Neural progenitor cell (in vitro differentiated cells): Measurements from ENCODE around the gene ADAMTS19. TPM values are rescaled to one million over a fixed set of nuclear protein-coding genes. Genes with fewer than 3 reads are reported as not detected.

Experiments
- DNase-seq: peaks from one replicate; pipeline ENCODE4 v3.0.0-alpha.2; 2016; ENCODE audit warnings: low spot score
- H2AFZ ChIP-seq: fragments of 200-600 bp; sonication (generic); replicated peaks from 2 replicates; pipeline ENCODE4 v1.6.1; 2016; ENCODE audit warnings: antibody characterized with exemption
- H3F3A ChIP-seq: fragments of 200-600 bp; sonication (generic); 2 replicates; pipeline ENCODE4 v1.6.1; 2016; ENCODE audit warnings: antibody characterized with exemption, low read depth
- H3K27ac ChIP-seq: fragments of 200-600 bp; sonication (generic); 2 replicates; pipeline ENCODE4 v1.5.1; 2016; ENCODE audit warnings: mild to moderate bottlenecking
- H3K27me3 ChIP-seq: fragments of 200-600 bp; sonication (generic); 2 replicates; pipeline ENCODE4 v1.6.1; 2016; ENCODE audit warnings: mild to moderate bottlenecking, moderate library complexity
- H3K36me3 ChIP-seq: fragments of 200-600 bp; sonication (generic); 2 replicates; pipeline ENCODE4 v1.5.1; 2016
- H3K4me1 ChIP-seq: fragments of 200-600 bp; sonication (generic); 2 replicates; pipeline ENCODE4 v1.6.1; 2016; ENCODE audit warnings: mixed run types
- H3K4me2 ChIP-seq: fragments of 200-600 bp; sonication (generic); 2 replicates; pipeline ENCODE4 v1.6.1; 2016
- H3K4me3 ChIP-seq: fragments of 200-600 bp; sonication (generic); 2 replicates; pipeline ENCODE4 v1.5.1; 2016
- H3K79me2 ChIP-seq: fragments of 200-600 bp; sonication (generic); 2 replicates; pipeline ENCODE4 v1.6.1; 2016; ENCODE audit warnings: low read depth
- H3K9ac ChIP-seq: fragments of 200-600 bp; sonication (generic); 2 replicates; pipeline ENCODE4 v1.6.1; 2016
- H3K9me3 ChIP-seq: fragments of 200-600 bp; sonication (generic); 2 replicates; pipeline ENCODE4 v1.5.1; 2016; ENCODE audit warnings: low read depth
- H4K20me1 ChIP-seq: fragments of 200-600 bp; sonication (generic); 2 replicates; pipeline ENCODE4 v1.6.1; 2016; ENCODE audit warnings: low read depth
- H3K27ac Mint-ChIP-seq: 3 replicates; pipeline ENCODE4 v1.8.0; 2021; ENCODE audit warnings: mixed read lengths
- H3K27me3 Mint-ChIP-seq: 2 replicates; pipeline ENCODE4 v1.8.0; 2022; ENCODE audit warnings: low read depth, mild to moderate bottlenecking, inconsistent platforms, moderate library complexity, mixed read lengths; ENCODE audit not compliant: insufficient read depth
- H3K36me3 Mint-ChIP-seq: 3 replicates; pipeline ENCODE4 v1.8.0; 2021; ENCODE audit warnings: mixed read lengths
- H3K4me1 Mint-ChIP-seq: 3 replicates; pipeline ENCODE4 v1.8.0; 2021; ENCODE audit warnings: mixed read lengths
- H3K4me3 Mint-ChIP-seq: 3 replicates; pipeline ENCODE4 v1.8.0; 2021; ENCODE audit warnings: mild to moderate bottlenecking, moderate library complexity, mixed read lengths
- H3K9me3 Mint-ChIP-seq: 3 replicates; pipeline ENCODE4 v1.8.0; 2020; ENCODE audit warnings: mixed read lengths
- EZH2 ChIP-seq: fragments of 200-600 bp; sonication (generic); IDR thresholded peaks from 2 replicates; pipeline ENCODE4 v1.6.1; 2017; ENCODE audit warnings: antibody characterized with exemption, mild to moderate bottlenecking, moderate library complexity
- EZH2phosphoT487 ChIP-seq: fragments of 200-600 bp; sonication (generic); IDR thresholded peaks from 2 replicates; pipeline ENCODE4 v1.6.1; 2017; ENCODE audit warnings: antibody characterized with exemption
- total RNA-seq: library from RNA; depleted of rRNA; stranded (reverse); fragments of >200 nt; gene quantifications from 2 replicates; pipeline ENCODE4 v1.2.3, GENCODE V29; 2015; ENCODE audit warnings: low replicate concordance
- TF ChIP-seq, protein P1 (sequence below): fragments of 200-600 bp; sonication (generic); IDR thresholded peaks from 2 replicates; pipeline ENCODE4 v1.5.1; 2017; ENCODE audit warnings: antibody characterized with exemption, mild to moderate bottlenecking

ADAMTS19 gene
- total RNA-seq, 1 donor from 2014 or later: 23.3 TPM

GRCh38 chr5:129591508-129592160 is 131.5 kb downstream of the ADAMTS19 start:
- H3K9me3 Mint-ChIP-seq: no peaks in the 10 kb centered on the region
- H3K79me2 ChIP-seq: no peaks in the 10 kb centered on the region
- no peaks in the 10 kb centered on the region for H3K36me3 ChIP-seq
- H3F3A ChIP-seq: no peaks in the 10 kb centered on the region
- H4K20me1 ChIP-seq: no peaks in the 10 kb centered on the region
- H2AFZ ChIP-seq: no peak overlapping the region
- no peak overlapping the region for H3K9ac ChIP-seq
- H3K36me3 Mint-ChIP-seq: no peaks in the 10 kb centered on the region
- DNase-seq: no peak
- H3K9me3 ChIP-seq: no peaks in the 10 kb centered on the region
- H3K27ac Mint-ChIP-seq: no peak overlapping the region
- no peaks in the 10 kb centered on the region for H3K27me3 Mint-ChIP-seq
- H3K27ac ChIP-seq: no peak overlapping the region
- no peaks in the 10 kb centered on the region for H3K4me1 ChIP-seq
- H3K4me2 ChIP-seq: no peak overlapping the region
- no peak for TF ChIP-seq EZH2
- TF ChIP-seq, protein P1, sequence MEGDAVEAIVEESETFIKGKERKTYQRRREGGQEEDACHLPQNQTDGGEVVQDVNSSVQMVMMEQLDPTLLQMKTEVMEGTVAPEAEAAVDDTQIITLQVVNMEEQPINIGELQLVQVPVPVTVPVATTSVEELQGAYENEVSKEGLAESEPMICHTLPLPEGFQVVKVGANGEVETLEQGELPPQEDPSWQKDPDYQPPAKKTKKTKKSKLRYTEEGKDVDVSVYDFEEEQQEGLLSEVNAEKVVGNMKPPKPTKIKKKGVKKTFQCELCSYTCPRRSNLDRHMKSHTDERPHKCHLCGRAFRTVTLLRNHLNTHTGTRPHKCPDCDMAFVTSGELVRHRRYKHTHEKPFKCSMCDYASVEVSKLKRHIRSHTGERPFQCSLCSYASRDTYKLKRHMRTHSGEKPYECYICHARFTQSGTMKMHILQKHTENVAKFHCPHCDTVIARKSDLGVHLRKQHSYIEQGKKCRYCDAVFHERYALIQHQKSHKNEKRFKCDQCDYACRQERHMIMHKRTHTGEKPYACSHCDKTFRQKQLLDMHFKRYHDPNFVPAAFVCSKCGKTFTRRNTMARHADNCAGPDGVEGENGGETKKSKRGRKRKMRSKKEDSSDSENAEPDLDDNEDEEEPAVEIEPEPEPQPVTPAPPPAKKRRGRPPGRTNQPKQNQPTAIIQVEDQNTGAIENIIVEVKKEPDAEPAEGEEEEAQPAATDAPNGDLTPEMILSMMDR: no peak
- no peak for TF ChIP-seq EZH2phosphoT487
- H3K4me3 Mint-ChIP-seq: no peak overlapping the region
- H3K4me3 ChIP-seq: no peak overlapping the region
- H3K27me3 ChIP-seq: no peaks in the 10 kb centered on the region
- H3K4me1 Mint-ChIP-seq: no peaks in the 10 kb centered on the region

GRCh38 chr5:129593525-129593924 is 133.4 kb downstream of the ADAMTS19 start:
- no peaks in the 10 kb centered on the region for H3K4me1 ChIP-seq
- H3K27me3 ChIP-seq: no peaks in the 10 kb centered on the region
- no peaks in the 10 kb centered on the region for H3K36me3 ChIP-seq
- Mint-ChIP-seq H3K27me3 (peaks cover 2% of the 10 kb centered on the region), H3K36me3 (peaks cover 2% of the 10 kb centered on the region), H3K27ac (no peak overlapping the region), H3K4me1 (no peaks in the 10 kb centered on the region), H3K9me3 (no peaks in the 10 kb centered on the region), H3K4me3 (no peak overlapping the region)
- no peaks in the 10 kb centered on the region for H4K20me1 ChIP-seq
- H3K4me2 ChIP-seq: no peak overlapping the region
- no peaks in the 10 kb centered on the region for H3K79me2 ChIP-seq
- H3F3A ChIP-seq: no peaks in the 10 kb centered on the region
- no peak overlapping the region for H3K27ac ChIP-seq
- H3K4me3 ChIP-seq: no peak overlapping the region
- no peak overlapping the region for H2AFZ ChIP-seq
- H3K9me3 ChIP-seq: no peaks in the 10 kb centered on the region
- no peak overlapping the region for H3K9ac ChIP-seq
- TF ChIP-seq, protein P1: no peak
- TF ChIP-seq EZH2 (no peak), EZH2phosphoT487 (no peak)
- DNase-seq: no peak

DNA sequence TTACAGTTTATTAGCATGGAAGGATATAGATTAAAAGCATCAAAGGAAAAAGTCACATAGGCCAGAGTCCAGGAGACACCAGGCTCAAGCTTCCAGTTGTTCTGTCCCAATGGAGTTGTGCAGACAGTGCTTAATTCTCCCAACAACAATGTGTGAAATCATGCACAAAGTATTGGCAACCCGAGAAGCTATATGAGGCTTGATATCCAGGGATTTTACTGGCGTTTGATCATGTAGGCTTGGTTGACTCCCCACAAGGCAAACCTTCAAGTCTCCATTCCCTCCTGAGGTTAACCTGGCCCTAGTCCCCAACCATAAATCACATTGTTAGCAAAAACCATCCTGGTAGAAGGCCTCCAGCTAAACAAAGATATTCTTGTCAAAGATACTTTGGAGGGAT is 141.5 kb downstream of the ADAMTS19 start:
- Histone ChIP-seq H3K79me2 (no peaks in the 10 kb centered on the region), H3K4me3 (no peak overlapping the region), H4K20me1 (no peaks in the 10 kb centered on the region), H3K27ac (peak overlapping the region; percentile 12), H3K36me3 (no peaks in the 10 kb centered on the region), H3K4me1 (peaks cover 8% of the 10 kb centered on the region), H3K9ac (no peak overlapping the region), H3K4me2 (peak overlapping the region; percentile 24), H3K27me3 (no peaks in the 10 kb centered on the region), H3F3A (no peaks in the 10 kb centered on the region), H3K9me3 (no peaks in the 10 kb centered on the region), H2AFZ (no peak overlapping the region)
- H3K36me3 Mint-ChIP-seq: peaks cover 5% of the 10 kb centered on the region
- H3K4me3 Mint-ChIP-seq: no peak overlapping the region
- TF ChIP-seq EZH2phosphoT487 (no peak), EZH2 (no peak)
- TF ChIP-seq, protein P1: no peak
- peaks cover 16% of the 10 kb centered on the region for H3K4me1 Mint-ChIP-seq
- peaks cover 4% of the 10 kb centered on the region for H3K27me3 Mint-ChIP-seq
- no peak overlapping the region for H3K27ac Mint-ChIP-seq
- peak; percentile 70 for DNase-seq
- no peaks in the 10 kb centered on the region for H3K9me3 Mint-ChIP-seq
